ENCODE measurements around the gene ANXA2.

DNA sequence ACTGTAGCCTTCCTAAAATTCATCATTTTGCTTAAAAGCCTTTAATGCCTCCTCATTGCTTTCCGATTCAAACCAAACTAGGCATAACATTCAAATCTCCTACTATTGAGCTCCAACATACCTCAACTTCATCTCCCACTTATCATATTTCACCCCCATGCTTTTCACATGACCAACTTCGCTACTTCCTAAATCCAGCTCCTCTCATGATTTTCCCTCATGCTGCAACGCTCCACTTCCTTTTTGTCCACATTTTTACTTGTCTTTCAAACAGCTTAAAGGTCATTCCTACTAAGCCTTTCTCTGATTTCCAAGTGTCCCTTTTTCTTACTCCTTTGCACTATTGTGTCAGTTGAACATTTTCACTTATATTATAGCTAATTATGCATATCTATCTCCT, 20.3 kb upstream of the ANXA2 start:
- TF ChIP-seq, protein P1, sequence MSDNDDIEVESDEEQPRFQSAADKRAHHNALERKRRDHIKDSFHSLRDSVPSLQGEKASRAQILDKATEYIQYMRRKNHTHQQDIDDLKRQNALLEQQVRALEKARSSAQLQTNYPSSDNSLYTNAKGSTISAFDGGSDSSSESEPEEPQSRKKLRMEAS (IDR thresholded peaks at IDR 0.05; ENCODE audit: low read depth), result no peak
- TF ChIP-seq EP300 (IDR thresholded peaks at IDR 0.05; ENCODE audit: borderline replicate concordance in 1 of 2, low read depth in 1 of 2, low read length in 1 of 2) (no peak), MEF2A (IDR thresholded peaks at IDR 0.05; ENCODE audit: borderline replicate concordance, low read depth) (no peak)
- TF ChIP-seq, protein P2, sequence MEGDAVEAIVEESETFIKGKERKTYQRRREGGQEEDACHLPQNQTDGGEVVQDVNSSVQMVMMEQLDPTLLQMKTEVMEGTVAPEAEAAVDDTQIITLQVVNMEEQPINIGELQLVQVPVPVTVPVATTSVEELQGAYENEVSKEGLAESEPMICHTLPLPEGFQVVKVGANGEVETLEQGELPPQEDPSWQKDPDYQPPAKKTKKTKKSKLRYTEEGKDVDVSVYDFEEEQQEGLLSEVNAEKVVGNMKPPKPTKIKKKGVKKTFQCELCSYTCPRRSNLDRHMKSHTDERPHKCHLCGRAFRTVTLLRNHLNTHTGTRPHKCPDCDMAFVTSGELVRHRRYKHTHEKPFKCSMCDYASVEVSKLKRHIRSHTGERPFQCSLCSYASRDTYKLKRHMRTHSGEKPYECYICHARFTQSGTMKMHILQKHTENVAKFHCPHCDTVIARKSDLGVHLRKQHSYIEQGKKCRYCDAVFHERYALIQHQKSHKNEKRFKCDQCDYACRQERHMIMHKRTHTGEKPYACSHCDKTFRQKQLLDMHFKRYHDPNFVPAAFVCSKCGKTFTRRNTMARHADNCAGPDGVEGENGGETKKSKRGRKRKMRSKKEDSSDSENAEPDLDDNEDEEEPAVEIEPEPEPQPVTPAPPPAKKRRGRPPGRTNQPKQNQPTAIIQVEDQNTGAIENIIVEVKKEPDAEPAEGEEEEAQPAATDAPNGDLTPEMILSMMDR (IDR thresholded peaks at IDR 0.05), result no peak
- TF ChIP-seq, protein P3, sequence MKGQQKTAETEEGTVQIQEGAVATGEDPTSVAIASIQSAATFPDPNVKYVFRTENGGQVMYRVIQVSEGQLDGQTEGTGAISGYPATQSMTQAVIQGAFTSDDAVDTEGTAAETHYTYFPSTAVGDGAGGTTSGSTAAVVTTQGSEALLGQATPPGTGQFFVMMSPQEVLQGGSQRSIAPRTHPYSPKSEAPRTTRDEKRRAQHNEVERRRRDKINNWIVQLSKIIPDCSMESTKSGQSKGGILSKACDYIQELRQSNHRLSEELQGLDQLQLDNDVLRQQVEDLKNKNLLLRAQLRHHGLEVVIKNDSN (IDR thresholded peaks at IDR 0.05; ENCODE audit: borderline replicate concordance, low read depth), result no peak
